NCI-H774 (cell line): ENCODE results near the gene DCAF6.
A peak's percentile ranks its signal among the peaks of the same experiment; 100 is the strongest.
"Not testable (repeated sequence)": the region's sequence is repeated elsewhere in the genome, so short reads cannot be mapped to it uniquely, and the experiment has no call there.

Source experiments
- DNase-seq: peaks from one replicate; lab custom pipeline; 2025; lab: John Stamatoyannopoulos, UW

The DCAF6 gene

DNA sequence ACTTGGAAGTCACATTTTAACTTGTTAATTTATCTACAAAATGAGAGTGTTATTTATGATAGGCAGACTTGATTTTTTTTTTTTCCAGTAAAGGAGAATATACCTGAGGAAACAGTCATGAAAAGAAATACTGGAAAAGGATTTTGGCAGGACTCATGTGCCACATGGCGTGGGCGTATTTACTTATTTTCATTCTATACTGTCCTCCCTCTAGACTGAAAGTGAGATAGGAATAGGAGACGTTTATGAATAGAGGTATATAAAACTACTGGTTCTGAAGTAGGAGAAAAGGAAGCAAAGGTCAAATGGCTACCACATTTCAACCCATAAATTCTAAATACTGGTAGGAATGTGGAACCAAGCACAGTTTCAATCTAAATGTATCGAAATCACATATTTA, 95.1 kb downstream of the DCAF6 start:
- no peak for DNase-seq

DNA sequence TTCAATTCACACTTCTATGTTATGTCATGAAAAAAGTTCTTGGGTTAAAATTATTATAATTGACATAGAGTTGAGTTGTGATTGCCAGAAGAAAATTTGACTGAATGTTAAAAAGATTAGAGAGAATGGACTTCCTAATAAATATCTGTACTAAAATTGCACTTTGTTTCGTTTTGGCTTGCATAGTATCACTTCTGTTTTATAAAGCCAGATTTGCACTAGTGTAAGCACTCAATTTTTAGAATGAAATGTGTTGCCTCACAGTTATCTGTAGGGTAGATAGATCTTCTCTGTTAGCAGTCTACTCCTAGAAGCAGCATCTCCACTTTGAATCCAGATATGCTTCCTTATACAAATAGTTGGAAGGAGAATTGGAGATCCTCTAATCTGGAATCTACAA, 95.5 kb downstream of the DCAF6 start:
- DNase-seq: no peak

DNA sequence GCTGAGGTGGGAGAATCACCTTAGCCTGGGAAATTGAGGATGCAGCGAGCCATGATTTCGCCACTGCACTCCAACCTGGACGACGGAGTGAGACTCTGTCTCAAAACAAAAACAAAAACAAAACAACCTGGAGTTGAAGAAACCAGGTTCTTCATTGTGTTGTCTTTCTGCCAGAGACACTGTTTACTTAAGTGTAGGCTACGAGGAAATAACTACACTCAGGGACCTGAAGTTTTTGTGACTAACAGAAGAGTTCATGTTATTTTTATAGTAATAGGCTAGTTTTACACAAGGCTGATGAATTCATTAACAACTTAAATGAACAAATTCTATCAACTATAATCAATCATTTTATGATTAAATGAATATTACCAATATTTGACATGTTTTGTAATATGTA, 98.9 kb downstream of the DCAF6 start:
- no peak for DNase-seq

DNA sequence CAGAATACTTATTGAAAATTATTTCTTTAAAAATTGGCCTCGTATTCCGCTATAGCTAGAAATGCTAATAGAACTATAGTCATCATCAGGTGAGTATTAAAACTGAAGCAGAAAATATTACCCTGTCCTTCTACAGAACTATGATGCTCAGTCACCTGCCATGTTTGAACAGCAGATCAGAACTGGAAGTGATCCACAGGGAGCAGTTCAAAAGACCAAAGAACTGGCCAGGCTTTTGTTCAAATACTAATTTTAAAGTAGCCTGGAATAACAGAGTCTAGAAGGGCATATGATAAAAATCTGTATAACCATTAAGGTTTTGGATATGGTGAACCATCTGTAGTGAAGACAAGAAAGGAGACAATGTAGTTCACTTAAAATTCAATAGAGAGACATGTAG, 105.9 kb downstream of the DCAF6 start:
- no peak for DNase-seq

DNA sequence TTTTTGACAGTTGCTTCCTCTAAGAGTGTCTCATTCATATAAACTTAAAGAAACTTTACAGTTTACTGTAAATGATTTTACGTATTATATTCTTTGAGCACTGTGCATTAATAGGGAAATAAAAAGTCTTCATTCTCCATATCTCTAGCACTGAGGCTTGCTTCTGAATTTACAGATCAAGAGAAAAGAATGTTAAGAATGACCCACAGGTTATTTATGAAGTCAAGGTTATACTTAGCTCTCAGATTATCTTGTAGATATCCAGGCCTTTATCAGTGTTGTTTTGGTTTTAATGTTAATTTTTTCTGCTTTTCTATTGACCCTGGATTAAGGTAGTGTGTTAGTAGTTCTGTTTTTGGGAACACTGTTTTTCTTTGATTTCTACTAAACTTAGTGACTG, 108.8 kb downstream of the DCAF6 start:
- no peak for DNase-seq

DNA sequence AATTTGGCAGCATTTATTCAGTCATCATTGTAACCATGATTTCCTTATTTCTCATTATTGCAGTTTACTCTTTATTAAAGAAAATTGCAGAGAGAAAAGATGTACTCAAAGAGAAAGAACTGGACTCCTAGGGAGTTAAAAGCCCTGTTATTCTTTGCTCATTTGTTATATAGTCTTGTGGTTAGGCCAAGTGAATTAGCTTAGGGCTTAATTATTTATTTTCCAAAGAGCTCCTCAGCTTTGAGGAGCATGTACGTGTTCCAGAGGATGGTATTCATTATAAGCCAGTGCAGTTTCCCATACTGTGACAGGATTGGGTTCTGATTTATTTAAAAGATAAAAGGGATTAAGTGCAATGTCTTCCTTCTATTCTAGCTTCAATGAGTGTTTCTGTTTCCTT, 113.8 kb downstream of the DCAF6 start:
- no peak for DNase-seq

DNA sequence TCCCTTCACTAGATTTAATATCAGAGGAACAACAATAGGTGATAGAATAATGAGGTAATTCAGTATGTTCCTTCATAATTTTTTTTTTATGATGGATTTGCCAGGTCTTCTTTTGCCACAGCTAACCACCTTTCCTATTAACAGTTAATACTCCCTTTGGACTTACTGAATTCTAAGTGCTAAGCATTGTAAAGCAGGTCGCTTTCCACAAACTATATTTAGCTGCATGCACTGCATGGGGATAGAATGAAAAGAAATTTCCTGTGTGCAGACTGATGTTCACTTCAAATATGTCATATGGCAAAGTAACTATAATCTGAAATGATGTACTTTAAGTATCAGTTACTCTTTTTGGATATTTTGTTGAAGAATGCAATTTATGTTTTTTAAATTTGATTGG, 114.4 kb downstream of the DCAF6 start:
- no peak for DNase-seq

DNA sequence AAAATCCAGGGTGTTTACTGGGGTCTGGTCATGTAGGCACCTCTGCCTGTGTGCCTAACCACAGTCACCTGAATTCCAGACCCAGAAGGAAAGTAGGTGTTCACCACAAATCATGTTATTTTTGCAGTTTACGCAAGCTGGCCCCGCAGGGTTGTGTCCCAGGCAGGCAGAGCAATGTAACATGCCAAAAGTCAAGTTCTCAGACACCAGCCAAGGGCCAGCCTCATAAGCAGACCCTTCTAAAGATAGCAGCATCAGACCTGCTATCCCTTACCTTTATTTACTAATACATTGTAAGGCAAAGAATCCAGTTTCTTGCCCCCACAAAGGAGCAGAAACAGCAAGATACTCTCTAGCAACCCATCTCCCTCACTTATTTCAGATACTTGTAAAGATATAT, 117.2 kb downstream of the DCAF6 start:
- no peak for DNase-seq

DNA sequence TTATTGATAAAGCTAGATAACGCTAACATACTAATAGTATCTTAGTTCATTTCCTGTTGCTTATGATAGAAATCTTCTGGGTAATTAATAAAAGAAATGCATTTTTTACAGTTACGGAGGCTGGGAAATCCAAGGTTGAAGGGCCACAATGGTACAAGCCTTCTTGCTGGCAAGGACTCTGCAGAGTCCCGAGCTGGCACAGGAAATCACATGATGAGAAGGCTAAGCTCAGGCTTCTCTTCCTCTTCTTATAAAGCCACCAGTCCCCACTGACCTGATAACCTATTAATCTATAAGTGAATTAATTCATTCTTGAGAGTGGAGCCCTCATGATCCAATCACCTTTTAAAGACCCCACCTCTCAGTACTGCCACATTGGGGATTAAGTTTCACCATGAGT, 117.6 kb downstream of the DCAF6 start:
- no peak for DNase-seq

DNA sequence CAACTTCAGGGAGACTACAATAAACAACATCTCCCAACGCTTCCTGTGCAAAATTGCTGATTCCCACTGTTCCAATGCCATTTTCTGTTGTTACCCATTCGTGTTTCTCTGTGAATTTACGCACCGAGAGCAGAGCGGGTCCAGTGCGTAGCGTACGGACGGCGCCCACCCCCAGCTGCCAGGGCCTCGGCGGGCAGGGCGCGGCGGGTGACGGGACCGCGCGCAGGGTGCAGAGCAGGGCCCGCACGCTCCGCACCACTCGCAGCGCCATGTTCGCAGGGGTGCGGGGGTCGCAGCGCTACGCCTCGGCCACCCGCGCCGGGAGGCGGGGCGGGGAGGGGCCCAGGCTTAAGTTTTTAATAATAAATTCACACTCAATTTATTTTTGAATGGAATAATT, 119.7 kb downstream of the DCAF6 start:
- DNase-seq: not testable (repeated sequence)

DNA sequence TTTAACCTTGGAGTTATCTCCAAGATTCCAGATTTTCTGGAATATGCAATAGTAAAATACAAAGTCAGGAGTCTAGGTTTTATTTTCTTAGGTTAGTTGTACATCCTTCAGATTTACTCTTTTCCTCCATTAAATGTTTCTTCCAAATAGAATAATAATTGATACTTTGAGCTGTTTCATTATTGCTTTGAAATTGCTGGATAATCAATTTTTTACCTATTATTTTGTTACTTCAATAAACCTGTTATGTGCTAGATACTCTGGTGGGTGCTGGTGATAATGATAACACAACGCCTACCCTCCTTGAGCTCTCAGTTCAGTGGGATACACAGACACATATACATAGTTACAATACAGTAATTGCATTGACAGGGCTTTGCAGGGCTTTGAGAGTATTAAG, 120.9 kb downstream of the DCAF6 start:
- DNase-seq: no peak

DNA sequence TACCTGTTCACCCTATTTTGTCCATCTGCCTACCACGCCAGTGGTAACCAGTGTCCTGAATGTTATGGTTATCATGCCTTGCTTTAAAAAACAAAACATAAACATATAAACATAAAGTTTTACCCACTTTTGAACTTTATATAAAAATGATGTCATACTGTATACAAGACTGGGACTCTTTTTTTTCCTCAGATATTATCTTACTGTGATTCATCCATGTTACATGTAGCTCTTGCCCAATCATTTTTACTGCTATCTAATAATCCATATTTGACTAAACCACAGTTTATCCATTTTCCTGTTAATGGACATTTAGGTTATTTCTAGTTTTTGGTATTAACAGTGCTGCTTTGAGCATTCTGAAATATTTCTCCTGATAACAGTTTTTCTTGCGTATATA, 121.4 kb downstream of the DCAF6 start:
- DNase-seq: no peak

DNA sequence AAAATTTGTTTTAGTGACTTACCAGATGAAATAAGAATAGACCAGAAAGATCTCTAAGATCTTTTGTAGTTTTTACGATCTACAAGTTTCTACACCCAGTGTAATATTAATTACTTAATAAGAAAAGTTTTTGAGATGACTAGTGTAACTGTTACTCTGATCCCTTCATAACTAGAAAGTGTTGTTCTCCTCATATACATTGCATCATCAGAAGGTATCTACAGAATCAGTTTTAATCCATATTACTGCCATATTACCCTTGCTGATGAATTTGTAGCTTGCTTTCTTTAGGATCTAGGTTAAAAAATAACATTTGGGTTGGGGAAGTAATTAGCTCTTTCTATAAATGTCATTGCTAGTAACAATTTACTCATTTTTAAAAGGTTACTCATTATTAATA, 127.7 kb downstream of the DCAF6 start:
- no peak for DNase-seq

DNA sequence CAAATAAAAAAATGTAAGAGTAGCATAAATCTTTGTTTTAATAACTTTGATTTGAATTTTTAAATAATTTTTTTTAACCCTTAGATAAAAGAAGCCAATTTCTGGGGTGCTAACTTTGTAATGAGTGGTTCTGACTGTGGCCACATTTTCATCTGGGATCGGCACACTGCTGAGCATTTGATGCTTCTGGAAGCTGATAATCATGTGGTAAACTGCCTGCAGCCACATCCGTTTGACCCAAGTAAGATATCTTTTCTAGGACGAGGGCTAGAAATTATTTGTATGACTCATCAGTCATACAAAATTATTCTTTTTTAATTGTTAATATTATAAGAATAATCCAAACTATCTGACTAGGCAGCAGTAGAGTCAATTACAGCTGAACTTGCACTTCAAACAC, 129.0 kb downstream of the DCAF6 start:
- no peak for DNase-seq

DNA sequence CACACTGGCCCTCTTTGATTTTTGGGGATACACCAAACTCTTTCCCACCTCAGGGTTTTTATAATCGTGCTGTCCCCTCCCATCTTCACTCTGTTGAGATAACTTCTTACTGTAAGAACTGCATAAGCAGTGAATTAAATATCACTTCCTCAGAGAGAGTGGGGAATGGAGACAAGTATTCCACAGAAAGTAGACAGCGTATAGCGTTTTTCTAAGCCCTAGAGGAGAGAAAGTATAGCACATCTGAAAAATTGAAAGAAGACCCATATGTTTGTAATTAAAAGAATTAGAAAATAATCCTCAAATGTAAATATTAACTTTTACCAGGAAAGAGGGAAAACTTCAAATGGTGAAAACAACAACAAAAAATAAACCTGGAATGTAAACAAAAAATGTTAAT, 132.9 kb downstream of the DCAF6 start:
- no peak for DNase-seq

DNA sequence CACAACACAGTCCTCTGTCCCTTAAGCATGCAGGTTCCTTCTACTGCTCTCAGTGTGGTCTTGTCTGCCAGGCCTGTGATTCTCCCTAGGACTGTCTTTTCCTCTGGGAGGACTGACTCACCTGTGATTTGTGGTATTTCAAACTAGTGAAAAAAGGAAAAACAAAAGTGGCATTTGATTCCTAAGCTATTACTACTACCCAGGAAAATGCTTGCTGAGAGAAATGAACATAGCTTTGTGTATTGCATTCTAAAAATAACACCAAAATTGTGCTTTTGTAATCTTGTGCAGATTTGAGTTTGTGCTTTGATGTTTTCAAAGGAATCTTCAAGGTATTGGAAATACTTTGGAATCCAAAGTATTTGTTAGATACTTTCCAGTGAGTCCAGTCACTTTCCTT, 143.3 kb downstream of the DCAF6 start:
- no peak for DNase-seq

DNA sequence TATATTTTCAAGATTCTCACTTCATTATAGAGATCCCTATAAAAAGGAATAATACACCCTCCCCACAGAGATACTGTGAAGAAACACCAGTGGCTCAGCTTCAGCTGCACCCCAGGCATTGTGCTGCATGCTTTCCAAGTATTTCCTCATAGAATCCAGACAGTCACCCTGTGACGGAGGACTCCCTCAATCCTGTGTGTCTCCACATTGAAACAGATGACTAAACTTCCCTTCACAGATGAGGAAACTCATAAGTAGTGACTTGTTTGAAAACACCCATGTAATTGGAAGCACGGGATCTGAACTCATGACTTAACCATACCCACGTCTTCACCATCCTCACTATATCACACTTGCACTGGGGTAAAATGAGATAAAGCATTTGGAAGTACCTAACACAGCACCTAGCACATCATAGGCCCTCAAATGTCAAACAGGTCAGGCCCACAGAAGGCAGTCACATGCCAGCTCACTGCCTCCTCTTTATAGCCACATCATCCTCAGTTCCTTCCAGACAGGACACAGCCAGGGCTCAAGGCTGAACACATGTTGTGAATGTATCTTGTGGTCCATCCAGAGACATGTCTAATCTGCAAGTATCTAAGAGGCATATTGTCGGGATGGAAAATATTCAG, 145.0 kb downstream of the DCAF6 start:
- DNase-seq: no peak

DNA sequence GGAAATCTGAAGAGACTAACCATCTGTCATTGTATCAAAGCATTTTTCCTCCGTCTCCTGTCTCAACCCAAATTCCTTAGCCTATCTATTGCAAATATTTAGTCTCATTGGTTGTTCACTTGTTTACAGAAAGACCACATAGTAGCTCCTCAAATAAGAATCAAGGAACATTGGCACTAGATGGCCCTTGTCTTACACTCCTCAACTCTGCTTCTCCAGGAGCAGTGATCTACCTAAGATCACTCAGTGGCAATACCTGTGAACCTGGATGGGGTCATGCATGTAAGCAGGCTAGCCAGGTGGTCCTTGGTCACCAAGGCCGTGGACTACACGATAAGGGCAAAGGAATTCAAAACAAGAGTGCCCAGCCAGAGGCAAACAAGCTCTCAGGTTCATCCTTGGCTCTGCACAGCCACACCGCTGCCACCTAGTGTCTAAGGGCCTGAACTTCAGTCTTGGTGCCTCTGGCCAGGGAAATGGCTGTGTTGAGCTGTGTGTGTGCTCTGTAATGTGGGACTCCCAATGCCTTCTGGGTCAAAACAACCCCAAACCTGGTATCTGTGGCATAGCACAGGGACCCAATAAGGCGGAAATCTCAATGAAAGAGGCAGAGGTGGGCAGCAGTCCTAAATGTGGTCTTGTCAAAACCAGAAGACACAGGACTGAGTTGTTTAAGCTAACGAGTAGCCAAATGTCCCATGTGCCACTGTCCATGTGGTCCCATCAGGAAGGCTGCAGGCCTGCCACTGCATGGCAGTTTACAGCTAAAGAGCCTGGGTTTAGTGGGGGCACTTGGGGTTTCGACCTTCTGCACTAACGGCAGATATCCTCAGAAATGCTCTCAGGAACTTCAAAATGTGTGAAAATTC, 145.8 kb downstream of the DCAF6 start:
- DNase-seq: peak; percentile 57

DNA sequence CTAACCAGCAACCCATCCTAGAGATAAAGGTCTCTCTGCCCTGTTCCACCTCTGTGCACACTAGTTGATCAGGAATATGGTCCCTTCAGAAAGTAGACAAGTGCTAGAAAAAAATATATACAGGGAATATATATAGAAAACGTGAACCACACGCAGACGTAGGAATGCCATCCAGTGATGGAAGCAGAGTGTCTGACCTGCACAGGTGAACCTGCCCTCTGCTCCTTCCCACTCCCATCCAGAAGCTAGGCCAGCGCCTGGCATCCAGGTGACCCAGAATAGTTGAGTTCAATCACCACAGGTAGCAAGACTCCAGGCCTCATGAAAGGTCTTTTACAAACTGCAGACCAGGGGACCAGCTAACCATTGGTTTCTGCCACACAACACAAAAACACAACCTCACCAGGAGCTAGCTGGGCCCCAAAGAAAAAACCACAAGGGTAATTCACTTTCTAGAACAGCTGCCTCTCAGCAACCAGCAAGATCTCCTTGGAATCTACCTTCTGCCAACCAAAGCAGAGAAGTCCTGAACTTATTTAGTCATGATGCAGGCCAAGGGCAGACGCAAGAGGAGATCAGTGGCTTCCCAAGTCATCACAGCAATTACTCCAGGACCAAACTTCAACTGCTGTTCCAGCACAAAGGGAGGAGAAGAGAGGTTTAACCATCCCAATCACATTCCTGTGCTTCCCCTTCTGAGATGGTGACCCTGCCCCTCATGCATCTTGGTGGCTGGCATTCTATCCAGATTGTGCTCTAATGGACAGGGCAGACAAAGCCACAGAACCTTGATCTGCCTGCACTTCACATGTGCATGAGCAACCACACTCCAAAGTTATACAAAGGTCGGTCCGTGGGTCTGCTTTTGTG, 147.2 kb downstream of the DCAF6 start:
- no peak for DNase-seq

DNA sequence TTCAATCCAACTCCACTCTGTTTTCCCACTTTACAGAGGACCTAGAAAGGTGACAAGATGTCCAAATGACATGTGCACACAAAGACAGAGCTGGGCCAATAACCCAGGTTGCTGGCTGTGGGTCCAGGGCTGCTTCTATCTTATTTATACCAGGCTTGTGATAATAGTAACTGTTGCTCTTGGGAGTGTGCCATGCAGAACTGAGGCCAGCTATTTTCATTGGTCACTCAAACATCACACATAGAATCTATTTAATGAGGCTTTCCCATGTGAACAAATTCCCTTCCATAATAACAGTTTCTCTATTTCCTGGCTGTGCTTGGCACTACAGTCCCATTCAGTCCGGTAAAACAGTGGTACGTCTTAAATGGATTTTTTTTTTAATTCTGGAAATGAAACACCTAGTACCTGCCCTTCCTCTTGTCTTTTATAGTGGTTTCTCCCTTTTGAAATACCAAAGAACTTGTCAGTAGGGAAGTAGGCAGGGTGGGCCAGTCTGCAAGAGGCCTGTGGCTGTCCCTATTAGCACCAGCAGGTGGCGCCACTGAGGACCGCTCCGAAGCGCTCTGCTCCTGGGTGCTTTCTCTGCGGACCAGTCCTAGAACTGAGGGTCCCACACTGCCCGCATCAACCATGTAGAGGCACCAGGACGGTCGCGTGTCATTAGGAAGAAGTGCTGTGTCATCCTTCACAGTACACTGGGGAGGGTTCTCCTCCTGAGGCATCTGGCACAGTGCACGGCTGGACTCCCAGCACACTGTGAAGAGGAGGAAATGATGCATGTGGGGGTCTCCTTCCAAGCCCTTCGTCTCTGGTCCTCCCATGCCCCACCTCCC, 148.1 kb downstream of the DCAF6 start:
- no peak for DNase-seq

DNA sequence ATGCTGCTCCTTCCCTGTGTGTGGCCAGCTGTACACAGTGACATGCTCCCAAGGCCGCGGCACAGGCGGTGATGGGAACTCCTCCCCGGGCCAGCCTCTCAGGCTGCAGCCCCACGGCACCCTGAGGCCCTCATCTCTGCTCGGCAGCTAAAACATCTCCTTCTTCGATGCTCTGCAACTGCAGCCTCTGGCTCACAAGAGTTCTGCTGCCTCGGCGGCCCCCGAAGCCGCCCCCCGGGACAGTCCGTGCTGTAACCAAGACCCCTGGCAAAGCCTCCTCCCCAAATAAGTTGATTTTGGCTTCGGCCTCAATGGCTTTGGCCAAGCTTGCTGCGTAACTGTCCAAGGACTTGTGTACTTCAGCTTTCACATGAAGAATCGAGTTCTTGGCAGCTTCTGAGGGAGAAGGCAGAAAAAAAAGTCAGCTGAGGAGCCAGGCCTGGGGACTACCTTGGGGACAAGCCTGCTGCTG, 149.0 kb downstream of the DCAF6 start:
- DNase-seq: no peak

DNA sequence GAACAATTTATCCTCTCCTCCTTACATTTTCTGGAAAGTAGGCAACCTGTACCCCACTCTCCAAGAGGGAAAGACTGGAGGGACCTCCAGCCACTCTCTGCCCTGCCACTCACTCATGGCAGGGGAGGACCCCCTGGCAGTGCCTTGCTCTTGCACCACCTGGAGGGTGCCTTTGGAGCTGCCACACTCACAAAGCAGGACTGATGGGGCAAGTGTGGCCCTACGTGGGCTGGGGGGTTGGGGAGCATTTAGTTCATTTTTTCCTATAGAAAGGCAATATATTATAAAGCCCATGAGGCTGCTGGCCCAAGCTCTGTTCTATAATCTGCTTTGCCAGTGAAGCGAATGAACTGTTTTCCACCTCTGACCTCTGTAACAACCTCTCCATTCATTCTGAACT, 150.0 kb downstream of the DCAF6 start:
- no peak for DNase-seq
